Mesothelial cell of epicardium (in vitro differentiated cells): ENCODE results near the gene ATCAY. TPM values are rescaled to one million over a fixed set of nuclear protein-coding genes. Genes with fewer than 3 reads are reported as not detected.
"Not testable (repeated sequence)": the region's sequence is repeated elsewhere in the genome, so short reads cannot be mapped to it uniquely, and the experiment has no call there.

ENCODE experiments used
- DNase-seq, 2 experiments: peaks; one replicate each; pipeline ENCODE4 v3.0.0; 2021; ENCODE audit warnings: low spot score in 2 of 2; ENCODE audit not compliant: unreplicated experiment in 2 of 2
- H3K27ac Mint-ChIP-seq: 2 replicates; pipeline ENCODE4 v1.8.0; 2021; ENCODE audit warnings: mixed read lengths
- H3K27me3 Mint-ChIP-seq: 2 replicates; pipeline ENCODE4 v1.8.0; 2021; ENCODE audit warnings: low read depth, mixed read lengths
- H3K36me3 Mint-ChIP-seq: 2 replicates; pipeline ENCODE4 v1.8.0; 2021; ENCODE audit warnings: mixed read lengths
- H3K4me1 Mint-ChIP-seq: 2 replicates; pipeline ENCODE4 v1.8.0; 2021; ENCODE audit warnings: mixed read lengths
- H3K4me3 Mint-ChIP-seq: 2 replicates; pipeline ENCODE4 v1.8.0; 2021; ENCODE audit warnings: mild to moderate bottlenecking, moderate library complexity, mixed read lengths
- H3K9me3 Mint-ChIP-seq: 2 replicates; pipeline ENCODE4 v1.8.0; 2021; ENCODE audit warnings: mixed read lengths
- total RNA-seq: library from RNA; stranded (reverse); gene quantifications from 3 replicates; pipeline ENCODE4 v1.2.1, GENCODE V29; 2021
- TF ChIP-seq, protein P1 (sequence below): fragments of 200-600 bp; sonication (generic); IDR thresholded peaks from one replicate; pipeline ENCODE4 v1.5.0; 2021; ENCODE audit warnings: antibody characterized with exemption; ENCODE audit not compliant: unreplicated experiment

ATCAY gene
- total RNA-seq, 1 donor from 2014 or later = not detected

- TF ChIP-seq, protein P1, sequence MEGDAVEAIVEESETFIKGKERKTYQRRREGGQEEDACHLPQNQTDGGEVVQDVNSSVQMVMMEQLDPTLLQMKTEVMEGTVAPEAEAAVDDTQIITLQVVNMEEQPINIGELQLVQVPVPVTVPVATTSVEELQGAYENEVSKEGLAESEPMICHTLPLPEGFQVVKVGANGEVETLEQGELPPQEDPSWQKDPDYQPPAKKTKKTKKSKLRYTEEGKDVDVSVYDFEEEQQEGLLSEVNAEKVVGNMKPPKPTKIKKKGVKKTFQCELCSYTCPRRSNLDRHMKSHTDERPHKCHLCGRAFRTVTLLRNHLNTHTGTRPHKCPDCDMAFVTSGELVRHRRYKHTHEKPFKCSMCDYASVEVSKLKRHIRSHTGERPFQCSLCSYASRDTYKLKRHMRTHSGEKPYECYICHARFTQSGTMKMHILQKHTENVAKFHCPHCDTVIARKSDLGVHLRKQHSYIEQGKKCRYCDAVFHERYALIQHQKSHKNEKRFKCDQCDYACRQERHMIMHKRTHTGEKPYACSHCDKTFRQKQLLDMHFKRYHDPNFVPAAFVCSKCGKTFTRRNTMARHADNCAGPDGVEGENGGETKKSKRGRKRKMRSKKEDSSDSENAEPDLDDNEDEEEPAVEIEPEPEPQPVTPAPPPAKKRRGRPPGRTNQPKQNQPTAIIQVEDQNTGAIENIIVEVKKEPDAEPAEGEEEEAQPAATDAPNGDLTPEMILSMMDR = no peak
- no peaks in the 10 kb centered on the region for H3K4me1 Mint-ChIP-seq
- H3K4me3 Mint-ChIP-seq = peak overlapping the region; percentile 26
- no peak for DNase-seq
- no peaks in the 10 kb centered on the region for H3K9me3 Mint-ChIP-seq
- H3K27ac Mint-ChIP-seq = no peak overlapping the region
- no peaks in the 10 kb centered on the region for H3K36me3 Mint-ChIP-seq
- H3K27me3 Mint-ChIP-seq = peaks cover 70% of the 10 kb centered on the region
Observed at GRCh38 chr19:3866910-3867638, 13.4 kb upstream of the ATCAY start.

DNA sequence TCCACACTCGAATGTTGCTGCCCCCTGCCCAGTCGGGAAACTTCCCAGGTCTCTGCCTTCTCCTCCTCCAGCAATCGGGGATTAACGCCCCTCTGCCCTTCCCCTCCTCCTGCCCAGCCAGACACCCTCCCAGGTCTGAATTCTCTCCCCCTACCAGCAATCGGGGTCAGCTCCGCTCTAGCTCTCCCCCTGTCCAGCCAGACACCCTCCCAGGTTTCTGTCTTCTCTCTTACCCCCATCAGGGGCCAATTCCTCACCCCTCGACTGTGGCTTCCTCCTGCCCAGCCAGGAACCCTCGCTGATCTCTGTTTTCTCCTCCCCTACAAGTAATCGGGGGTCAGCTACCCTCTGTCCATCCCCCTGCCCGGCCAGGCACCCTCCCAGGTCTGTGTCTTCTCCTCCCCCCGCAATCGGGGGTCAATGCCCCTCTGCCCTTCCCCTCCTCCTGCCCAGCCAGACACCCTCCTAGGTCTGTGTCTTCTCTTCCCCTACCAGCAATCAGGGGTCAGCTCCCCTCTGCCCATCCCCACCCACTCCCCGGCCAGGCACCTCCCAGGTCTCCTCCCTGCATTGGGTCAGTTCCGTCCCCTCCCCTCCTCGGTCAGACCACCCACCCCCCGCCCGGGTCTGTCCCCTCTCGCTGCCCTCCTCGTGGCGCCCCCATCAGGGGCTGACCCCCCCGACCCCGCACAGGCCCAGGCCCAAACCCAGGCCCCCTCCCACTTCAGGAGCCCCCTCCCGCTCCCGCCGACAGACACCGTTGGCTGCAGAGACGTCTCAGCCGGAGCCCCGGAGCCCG lies 12.3 kb upstream of the ATCAY start:
- TF ChIP-seq, protein P1 = no peak
- Mint-ChIP-seq H3K27me3 (peaks cover 79% of the 10 kb centered on the region), H3K4me3 (peak overlapping the region; percentile 37), H3K36me3 (no peaks in the 10 kb centered on the region), H3K27ac (no peak overlapping the region), H3K4me1 (no peaks in the 10 kb centered on the region), H3K9me3 (no peaks in the 10 kb centered on the region)
- DNase-seq = no peak

- TF ChIP-seq, protein P1 = no peak
- Mint-ChIP-seq H3K4me1 (no peaks in the 10 kb centered on the region), H3K9me3 (no peaks in the 10 kb centered on the region), H3K36me3 (no peaks in the 10 kb centered on the region), H3K27me3 (peaks cover 80% of the 10 kb centered on the region), H3K27ac (no peak within 1 kb of the TSS), H3K4me3 (peak within 1 kb of the TSS; percentile 41)
- no peak for DNase-seq
Observed at GRCh38 chr19:3868770-3869456, 11.6 kb upstream of the ATCAY start, which contains the start of gene ZFR2. Gene ZFR2, minus strand, starts transcription at chr19:3869038. Its CDS starts 21 bp downstream, at chr19:3869017.

GRCh38 chr19:3873151-3873550 lies 7.3 kb upstream of the ATCAY start:
- Mint-ChIP-seq H3K36me3 (no peaks in the 10 kb centered on the region), H3K4me1 (no peaks in the 10 kb centered on the region), H3K27ac (no peak overlapping the region), H3K9me3 (no peaks in the 10 kb centered on the region), H3K4me3 (no peak overlapping the region), H3K27me3 (peaks cover 58% of the 10 kb centered on the region)
- TF ChIP-seq, protein P1 = no peak
- no peak for DNase-seq

DNA sequence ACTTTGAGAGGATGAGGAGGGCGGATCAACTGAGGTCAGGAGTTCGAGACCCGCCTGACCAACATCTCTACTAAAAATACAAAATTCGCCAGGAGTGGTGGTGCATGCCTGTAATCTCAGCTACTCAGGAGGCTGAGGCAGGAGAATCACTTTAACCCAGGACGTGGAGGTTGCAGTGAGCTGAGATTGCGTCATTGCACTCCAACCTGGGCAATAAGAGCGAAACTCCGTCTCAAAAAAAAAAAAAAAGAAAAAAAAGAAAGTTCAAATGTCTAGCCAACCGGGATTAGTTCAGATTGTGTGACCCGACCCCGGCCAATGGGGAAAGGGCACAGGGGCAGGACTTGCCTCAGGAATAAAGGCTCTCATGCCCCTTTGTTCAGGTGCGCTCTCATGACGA lies 5.8 kb upstream of the ATCAY start:
- H3K27ac Mint-ChIP-seq, DNase-seq, H3K36me3 Mint-ChIP-seq, H3K4me1 Mint-ChIP-seq, H3K9me3 Mint-ChIP-seq, H3K4me3 Mint-ChIP-seq: not testable (repeated sequence)
- H3K27me3 Mint-ChIP-seq = peaks cover 61% of the 10 kb centered on the region

DNA sequence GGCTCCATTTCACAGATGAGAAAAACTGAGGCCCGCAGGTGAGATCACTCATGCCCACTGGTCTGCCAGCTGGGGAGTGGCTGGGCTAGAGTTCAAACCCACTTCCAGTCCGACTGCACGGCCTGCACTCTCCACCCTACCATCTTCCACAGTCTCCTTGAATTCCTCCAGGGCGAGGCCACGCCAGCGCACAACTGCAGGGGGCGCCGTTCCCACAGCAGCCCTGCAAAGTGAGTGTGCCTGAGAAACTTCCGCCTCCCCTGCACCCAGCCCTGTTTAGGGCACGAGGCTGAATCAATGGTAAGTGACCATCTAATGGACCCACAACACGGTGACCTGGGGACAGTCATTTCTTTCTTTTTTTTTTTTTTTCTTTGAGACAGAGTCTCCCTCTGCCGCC lies 829 bp upstream of the ATCAY start:
- Mint-ChIP-seq H3K9me3 (no peaks in the 10 kb centered on the region), H3K27me3 (peaks cover 63% of the 10 kb centered on the region), H3K27ac (no peak overlapping the region), H3K4me1 (peaks cover 7% of the 10 kb centered on the region), H3K36me3 (no peaks in the 10 kb centered on the region), H3K4me3 (no peak overlapping the region)
- DNase-seq = no peak
- TF ChIP-seq, protein P1 = peak; percentile 33
